ENCODE measurements around the gene KIF6.

GRCh38 chr6:39625209-39625608 lies 100.0 kb downstream of the KIF6 start:
- TF ChIP-seq CTCF (IDR thresholded peaks at IDR 0.05) (no peak), EP300 (IDR thresholded peaks at IDR 0.05) (no peak), POLR2A (IDR thresholded peaks at IDR 0.05; ENCODE audit: low read depth) (no peak), POLR2AphosphoS5 (IDR thresholded peaks at IDR 0.05) (no peak)

Measured in esophagus muscularis mucosa (tissue), 4 donors.